ENCODE data around the gene PRKAR1B.

The PRKAR1B gene

GRCh38 chr7:543501-544337 lies 183.4 kb downstream of the PRKAR1B start:
- TF ChIP-seq RAD21 (IDR thresholded peaks at IDR 0.05; ENCODE audit: low read depth) (no peak), TAF1 (IDR thresholded peaks at IDR 0.05; ENCODE audit: low read depth) (no peak), EP300 (IDR thresholded peaks at IDR 0.05; ENCODE audit: borderline replicate concordance) (no peak), TCF12 (IDR thresholded peaks at IDR 0.05; ENCODE audit: low read depth) (no peak), REST (IDR thresholded peaks at IDR 0.05; ENCODE audit: low read depth) (no peak), EGR1 (IDR thresholded peaks at IDR 0.05) (no peak), FOXM1 (IDR thresholded peaks at IDR 0.05; ENCODE audit: borderline replicate concordance, low read depth) (no peak), CEBPB (IDR thresholded peaks at IDR 0.05) (no peak)

GRCh38 chr7:542713-543500 lies 184.2 kb downstream of the PRKAR1B start:
- TF ChIP-seq TEAD4 (IDR thresholded peaks at IDR 0.05): peak; percentile 50
- no peak for TF ChIP-seq CREB1 (IDR thresholded peaks at IDR 0.05; ENCODE audit: low read depth)
- TF ChIP-seq MAX (IDR thresholded peaks at IDR 0.05): peak; percentile 20; the same call in 1 of the 2 replicates

GRCh38 chr7:542131-542712 lies 184.9 kb downstream of the PRKAR1B start:
- TF ChIP-seq EGR1 (IDR thresholded peaks at IDR 0.05): no peak
- no peak for TF ChIP-seq TCF12 (IDR thresholded peaks at IDR 0.05; ENCODE audit: low read depth)
- TF ChIP-seq MAX (IDR thresholded peaks at IDR 0.05): no peak
- TF ChIP-seq TAF1 (IDR thresholded peaks at IDR 0.05; ENCODE audit: low read depth): no peak
- no peak for TF ChIP-seq REST (IDR thresholded peaks at IDR 0.05; ENCODE audit: low read depth)
- no peak for TF ChIP-seq CEBPB (IDR thresholded peaks at IDR 0.05)
- TF ChIP-seq NFIC (IDR thresholded peaks at IDR 0.05): no peak
- TF ChIP-seq YY1 (IDR thresholded peaks at IDR 0.05; ENCODE audit: low read depth): no peak
- no peak for TF ChIP-seq EP300 (IDR thresholded peaks at IDR 0.05; ENCODE audit: borderline replicate concordance)
- no peak for TF ChIP-seq FOXM1 (IDR thresholded peaks at IDR 0.05; ENCODE audit: borderline replicate concordance, low read depth)
- no peak for TF ChIP-seq CREB1 (IDR thresholded peaks at IDR 0.05; ENCODE audit: low read depth)
- no peak for TF ChIP-seq ZBTB7A (IDR thresholded peaks at IDR 0.05; ENCODE audit: low read depth)
- TF ChIP-seq TEAD4 (IDR thresholded peaks at IDR 0.05): no peak
- no peak for TF ChIP-seq RAD21 (IDR thresholded peaks at IDR 0.05; ENCODE audit: low read depth)
- no peak for TF ChIP-seq USF1 (IDR thresholded peaks at IDR 0.05)

- TF ChIP-seq ZBTB7A (IDR thresholded peaks at IDR 0.05; ENCODE audit: low read depth): no peak
- no peak for TF ChIP-seq TAF1 (IDR thresholded peaks at IDR 0.05; ENCODE audit: low read depth)
- no peak for TF ChIP-seq REST (IDR thresholded peaks at IDR 0.05; ENCODE audit: low read depth)
- TF ChIP-seq YY1 (IDR thresholded peaks at IDR 0.05; ENCODE audit: low read depth): no peak
- no peak for TF ChIP-seq EGR1 (IDR thresholded peaks at IDR 0.05)
- TF ChIP-seq CREB1 (IDR thresholded peaks at IDR 0.05; ENCODE audit: low read depth): no peak
- TF ChIP-seq NFIC (IDR thresholded peaks at IDR 0.05): no peak
- no peak for TF ChIP-seq FOXM1 (IDR thresholded peaks at IDR 0.05; ENCODE audit: borderline replicate concordance, low read depth)
- TF ChIP-seq USF1 (IDR thresholded peaks at IDR 0.05): no peak
- no peak for TF ChIP-seq TCF12 (IDR thresholded peaks at IDR 0.05; ENCODE audit: low read depth)
- TF ChIP-seq TEAD4 (IDR thresholded peaks at IDR 0.05): no peak
- no peak for TF ChIP-seq RAD21 (IDR thresholded peaks at IDR 0.05; ENCODE audit: low read depth)
- TF ChIP-seq MAX (IDR thresholded peaks at IDR 0.05): no peak
- TF ChIP-seq CEBPB (IDR thresholded peaks at IDR 0.05): no peak
- no peak for TF ChIP-seq EP300 (IDR thresholded peaks at IDR 0.05; ENCODE audit: borderline replicate concordance)
Measured at GRCh38 chr7:541661-542060, 185.4 kb downstream of the PRKAR1B start.
